HG03565 (cell line): ENCODE results near the gene MXD4.
A peak's percentile ranks its signal among the peaks of the same experiment; 100 is the strongest.

ENCODE experiments used
- ATAC-seq: cut with Tn5 transposase; IDR thresholded peaks from one replicate; pipeline ENCODE4 v1.9.1; 2021; ENCODE audit warnings: mild to moderate bottlenecking, moderate library complexity; ENCODE audit not compliant: unreplicated experiment

The MXD4 gene

DNA sequence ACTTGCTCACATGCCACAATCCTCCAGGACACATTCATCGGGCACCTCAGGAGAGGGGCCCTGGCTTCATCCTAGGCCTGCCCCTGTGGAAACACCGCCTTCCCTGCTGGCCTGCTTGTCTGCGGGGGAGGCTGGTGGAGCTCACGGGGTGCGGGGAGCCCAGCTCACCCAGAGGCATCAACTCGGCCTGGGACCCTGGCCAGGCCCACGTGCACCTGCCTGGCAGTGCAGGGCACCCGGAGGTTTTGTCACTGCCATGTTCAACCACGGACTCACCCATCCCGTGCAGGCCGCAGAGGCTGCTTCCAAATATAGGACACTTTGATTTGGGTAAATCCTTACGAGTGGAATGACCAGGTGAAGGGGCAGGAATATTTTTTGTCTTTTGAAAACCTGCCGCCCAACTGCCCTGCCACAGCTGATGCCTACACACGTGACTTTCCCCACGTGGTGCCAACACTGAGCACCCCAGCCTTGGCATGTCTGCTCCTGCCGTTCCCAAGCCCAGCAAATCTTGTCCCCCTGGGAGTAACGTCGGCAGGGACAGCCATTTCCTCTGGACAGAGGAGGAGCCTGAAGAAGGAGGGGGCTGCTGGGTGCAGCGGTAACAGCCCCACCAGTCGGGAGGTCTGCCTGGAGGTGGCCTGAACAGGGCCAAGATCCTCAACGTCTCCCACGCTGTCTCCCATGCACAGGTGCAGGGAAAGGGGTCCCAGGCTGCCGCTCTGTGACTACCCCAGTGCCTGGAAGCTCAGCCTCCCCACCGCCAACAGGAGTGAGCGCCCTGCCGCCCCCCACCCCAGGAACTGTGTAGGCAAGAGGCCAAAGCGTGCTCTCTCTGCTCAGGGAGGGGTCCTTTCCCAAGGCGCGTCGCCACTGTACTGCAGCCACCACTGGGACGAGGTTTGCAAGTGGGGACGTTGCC is 8.5 kb downstream of the MXD4 start:
- no peak for ATAC-seq

DNA sequence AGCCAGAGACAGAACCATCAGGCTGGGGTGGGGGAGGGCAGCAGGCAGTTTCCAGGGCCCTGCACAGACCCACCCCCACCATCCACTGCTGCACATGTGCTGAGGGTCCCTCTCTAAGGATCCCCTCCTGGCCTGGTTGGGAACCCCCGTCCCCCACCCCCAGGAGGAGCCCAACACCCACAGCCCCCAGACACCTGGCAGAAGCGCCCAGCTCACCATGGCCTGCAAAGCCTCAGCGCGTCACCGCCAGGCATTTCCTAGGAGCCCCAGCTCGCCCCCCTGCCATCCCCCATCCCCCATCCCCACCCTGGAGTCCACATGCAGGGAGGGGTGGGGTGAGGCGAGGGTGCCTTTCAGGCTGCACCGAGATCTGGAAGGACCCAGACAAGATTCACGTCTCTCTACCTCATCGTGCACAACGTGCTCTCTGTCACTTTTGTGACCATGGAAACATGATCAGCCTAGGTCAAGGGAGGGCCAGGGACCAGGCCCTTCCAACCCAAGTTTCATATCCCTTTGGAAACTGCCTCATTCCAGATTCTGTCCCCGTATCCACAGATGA is 9.3 kb downstream of the MXD4 start:
- no peak for ATAC-seq

DNA sequence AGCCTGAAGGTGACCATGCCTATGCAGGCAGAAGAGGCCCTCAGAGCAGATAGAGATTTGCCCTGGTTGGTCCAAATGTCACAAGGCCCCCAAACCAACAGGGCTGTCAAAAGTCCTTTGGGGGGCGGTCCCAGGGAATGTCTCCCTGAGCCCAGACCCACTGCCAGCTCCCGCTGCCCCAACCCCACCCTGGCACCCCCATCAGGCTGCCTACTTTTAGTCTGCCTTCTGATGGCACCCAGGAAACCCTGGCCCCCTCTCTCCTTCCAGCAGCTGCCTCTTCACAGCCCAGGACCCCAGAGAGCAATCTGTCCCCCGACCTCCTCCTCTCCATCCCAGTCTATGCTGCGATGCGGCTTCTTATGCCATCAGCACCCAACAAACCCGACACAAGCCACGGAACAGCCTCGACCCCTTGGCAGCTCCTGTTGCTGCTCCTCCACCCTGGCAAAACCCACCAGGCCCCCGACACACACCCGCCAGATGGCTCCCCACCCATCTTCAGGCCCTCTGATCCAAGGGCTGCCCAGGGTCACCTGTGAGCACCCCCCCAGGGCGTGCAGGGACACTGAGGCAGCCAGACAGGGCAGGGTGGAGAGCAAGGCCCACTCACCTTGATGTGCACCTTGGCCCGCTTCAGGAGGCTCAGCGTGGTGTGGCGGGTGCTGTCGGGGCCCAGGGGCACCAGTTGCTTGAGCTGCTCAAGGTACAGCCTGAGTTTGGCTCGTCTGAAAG is 9.9 kb downstream of the MXD4 start:
- no peak for ATAC-seq

DNA sequence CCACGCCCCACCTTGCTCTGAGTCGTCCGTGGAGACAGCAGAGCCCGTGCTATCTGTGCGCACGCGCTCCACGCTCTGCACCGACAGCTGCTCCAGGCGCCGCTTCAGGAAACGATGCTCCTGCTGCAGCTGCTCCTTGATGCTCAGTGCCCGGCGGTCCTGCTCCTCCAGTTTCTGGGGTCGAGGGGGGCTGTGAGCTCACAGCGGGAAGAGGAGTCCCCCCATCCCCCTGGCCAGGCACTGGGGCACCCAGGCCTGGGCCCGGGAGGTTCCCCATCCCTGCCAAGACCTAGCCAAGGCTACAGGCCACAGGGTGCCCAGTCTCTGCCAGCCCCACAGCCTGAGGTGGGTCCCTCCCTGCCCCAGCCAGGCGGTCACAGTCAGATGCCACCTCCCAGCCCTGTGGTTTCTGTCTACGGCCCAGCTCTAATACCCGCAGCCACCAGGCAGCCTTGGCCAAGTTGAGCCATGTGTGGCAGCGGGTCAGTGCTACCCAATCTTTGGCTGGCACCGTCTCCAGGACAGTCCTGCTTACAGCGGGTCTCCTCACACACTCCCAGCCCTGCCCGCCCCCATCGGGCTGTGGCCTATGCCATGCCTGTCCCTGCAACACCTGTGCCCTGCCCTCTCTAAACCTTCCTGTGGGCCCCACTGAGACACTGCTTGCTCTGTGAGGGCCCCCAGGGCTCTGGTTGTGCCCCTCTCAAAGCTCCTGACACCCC is 10.7 kb downstream of the MXD4 start:
- ATAC-seq, result no peak

DNA sequence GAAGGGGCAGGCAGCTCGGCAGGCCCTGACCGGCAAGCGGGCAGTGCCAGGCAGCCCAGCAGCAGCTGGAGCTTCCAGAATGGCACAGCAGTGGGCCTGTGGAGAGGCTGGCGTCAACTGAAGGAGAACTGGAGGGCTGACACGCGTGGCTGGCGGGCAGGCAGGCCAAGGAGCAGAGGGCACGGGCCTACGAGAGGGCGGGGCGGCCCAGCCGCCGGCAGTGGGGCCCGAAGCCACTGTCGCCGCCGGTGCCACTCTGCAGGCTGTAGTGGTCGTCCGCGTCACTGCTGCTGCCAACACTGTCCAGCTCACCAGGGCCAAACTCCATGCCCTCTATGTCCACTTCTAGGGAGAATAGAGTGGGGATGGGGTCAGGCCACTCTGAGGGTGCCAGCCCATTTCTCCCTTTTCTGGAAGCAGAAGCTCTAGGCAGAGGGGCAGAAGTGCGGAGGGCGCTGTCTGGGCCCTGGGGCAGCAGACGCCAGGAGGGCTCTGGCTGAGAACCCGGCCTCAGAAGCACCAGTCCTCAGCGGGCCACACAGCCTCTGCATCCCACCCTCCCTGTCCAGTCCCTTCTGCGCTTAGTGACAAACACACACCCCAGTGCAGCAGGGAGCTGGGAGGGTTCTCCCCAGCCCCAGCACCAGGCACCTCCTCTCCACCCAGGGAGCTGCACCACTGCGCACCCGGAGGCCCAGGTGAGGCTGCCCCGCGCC is 11.4 kb downstream of the MXD4 start:
- ATAC-seq, result no peak

DNA sequence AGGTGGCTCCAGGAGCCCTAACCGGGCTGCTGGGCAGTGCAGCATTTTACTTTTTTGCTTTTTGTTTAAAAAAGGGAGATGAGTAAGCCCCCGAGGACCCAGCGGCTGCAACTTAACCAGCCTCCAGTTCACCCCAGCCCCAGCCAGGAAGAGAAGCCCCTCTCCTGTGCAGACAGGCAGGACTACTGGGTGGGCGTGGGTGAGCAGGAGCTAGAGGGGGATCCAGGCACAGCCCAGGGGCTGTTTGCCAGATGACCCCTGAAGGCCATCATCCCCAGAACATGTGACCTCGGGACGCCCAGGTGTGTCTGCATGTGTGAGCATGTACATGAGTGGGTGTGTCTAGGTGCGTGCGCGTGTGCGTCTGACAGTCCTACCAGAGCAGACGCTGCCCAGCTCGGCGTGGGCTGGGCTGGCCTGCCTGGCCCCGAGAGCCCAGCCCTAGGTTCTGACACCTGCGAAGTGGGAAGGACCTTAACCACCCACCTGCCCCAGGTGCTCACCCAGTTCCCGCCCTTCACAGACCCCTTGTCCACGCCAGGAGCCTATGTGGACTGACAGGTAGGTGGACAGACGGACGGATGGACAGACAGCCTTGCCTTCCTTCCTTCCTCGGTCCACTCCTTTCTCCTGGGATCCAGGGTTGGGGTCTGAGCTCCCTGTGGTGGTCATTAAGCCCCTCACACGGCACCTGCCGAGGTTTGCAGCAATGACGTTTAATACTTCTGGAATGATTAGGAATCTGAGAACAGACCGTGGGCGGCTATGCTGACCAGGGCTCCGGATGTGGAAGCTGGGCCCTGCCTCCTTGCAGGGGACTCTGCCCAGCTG is 12.2 kb downstream of the MXD4 start:
- no peak for ATAC-seq

DNA sequence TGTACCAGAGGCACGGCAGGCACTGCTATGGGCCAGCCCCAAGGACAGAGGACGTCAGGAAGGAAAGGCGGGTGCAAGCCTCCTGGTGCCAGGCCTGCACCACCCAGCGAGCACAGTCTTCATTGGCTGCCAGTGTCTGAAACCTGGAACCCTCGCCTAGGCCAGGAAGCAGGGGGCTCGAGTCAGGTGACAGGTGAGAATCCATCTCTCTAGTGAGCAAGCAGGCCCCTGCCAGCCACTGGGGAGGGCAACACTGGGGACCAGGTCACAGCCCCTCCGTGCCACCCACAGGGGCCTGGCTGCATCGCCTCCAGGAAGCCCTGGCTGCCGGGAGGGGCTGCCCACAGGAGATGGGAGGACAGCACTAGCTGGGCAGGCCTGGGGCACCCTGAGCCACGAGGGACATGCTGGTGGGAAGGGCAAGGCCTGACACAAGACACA is 13.1 kb downstream of the MXD4 start:
- no peak for ATAC-seq

DNA sequence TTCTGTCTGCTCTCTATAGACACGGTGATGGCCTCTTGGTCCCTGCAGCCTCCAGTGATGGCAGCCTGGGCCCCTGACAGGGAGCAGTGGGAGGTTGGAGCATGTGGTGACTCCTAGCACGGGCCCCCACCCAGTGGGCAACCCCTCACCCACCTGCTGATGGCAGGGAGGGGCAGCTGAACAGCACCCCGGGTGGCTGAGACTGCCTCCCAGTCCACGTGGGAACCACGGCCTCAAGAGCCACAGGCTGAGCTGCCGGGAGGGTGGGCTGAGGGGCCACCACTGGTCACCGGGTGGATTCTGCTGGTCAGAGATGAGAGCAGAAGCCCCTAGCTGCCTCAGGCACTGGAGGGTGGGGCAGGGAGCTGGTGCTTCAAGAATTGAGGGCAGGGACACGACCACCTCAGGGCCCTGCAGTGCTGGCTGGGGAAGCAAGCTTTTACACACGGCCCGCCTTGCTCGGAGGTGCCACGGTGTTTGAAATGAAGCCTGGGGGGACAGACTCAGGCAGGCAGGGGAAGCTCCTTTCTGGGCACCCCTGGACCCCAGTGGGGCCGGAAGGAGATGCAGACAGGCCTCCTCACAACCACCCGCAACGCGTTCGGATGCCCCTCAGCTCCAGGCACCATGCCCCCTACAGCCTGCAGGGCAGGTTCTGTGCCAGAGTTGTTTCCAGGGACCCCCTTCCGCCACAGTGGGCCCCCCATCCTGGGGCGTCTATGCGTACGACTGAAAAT is 13.7 kb downstream of the MXD4 start:
- ATAC-seq, result no peak

DNA sequence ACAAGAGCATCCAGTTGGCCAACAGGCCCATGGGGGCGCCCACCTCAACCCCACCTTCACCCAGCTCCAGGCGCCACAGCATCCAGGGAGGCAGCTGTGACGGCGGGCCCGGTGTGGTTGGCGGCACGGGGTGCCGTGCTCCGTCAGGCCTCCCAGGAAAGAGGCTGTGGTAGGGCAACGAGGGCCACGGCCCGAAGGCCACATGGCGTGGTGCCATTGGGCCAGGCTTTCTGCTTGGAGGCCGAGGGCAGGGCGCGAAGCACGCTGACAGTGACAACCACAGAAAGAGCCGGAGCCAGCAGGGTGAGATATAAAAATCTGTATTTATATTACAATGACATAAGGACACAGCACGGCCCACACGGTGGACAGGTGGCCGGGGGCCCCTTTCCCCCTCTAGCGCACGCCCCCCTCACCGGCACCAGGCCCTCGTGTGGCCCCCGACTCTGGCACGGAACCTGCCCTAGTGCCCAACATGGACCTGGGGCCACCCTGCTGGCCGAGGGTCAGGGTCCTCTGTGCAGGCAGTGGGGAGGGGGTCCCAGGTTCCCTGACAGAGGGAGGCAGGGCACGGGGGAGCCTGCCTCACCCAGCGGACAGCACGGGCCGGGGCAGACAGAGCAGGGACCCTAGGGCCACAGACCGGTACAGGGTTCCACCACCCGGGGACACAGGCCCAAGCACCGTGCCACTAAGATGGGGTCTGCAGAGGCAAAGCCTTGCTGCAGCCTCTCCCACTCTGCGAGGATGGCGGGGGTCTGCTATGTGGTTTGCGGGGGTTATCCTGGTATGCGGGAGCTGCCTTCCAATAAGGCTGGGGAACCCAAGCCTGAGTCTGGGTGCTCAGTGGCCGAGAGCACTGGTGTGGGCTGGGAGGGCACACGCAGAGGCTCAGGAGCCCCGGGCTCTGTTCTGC is 14.5 kb downstream of the MXD4 start:
- no peak for ATAC-seq

DNA sequence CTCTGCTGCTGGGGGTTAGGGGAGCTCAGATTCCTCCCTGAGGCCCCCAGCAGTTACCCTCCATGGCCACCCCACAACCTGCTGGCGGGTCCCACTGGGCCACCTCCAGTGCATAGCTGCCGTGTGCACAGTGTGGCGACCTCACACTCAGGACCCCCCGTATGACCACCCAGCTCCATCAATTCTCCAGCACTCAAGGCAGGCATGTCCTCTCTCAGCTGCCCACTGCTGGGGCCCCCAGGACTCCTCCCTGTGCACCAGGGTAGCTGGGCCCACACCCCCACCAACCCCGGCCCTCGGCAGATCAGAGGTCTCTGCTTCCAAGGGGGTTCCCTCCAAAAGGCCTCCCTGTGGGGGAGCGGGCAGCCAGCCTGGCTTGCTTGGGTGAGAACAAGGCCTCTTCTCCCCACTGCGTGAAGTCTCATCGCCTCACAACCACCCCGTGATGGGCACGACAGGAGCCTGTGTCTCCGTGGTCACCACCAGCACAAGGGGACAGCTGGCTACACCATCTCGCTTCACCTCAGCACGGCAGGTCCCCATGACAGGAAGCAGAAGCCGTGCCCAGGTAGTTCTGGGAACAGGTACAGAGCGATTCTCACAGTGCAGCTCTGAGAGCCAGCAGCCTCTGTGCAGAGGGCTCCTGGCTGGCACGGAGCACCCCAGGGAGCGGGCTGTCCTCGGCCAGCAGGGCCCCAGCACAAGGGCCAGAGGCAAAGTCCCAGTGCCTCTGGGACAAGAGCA is 15.4 kb downstream of the MXD4 start:
- no peak for ATAC-seq

DNA sequence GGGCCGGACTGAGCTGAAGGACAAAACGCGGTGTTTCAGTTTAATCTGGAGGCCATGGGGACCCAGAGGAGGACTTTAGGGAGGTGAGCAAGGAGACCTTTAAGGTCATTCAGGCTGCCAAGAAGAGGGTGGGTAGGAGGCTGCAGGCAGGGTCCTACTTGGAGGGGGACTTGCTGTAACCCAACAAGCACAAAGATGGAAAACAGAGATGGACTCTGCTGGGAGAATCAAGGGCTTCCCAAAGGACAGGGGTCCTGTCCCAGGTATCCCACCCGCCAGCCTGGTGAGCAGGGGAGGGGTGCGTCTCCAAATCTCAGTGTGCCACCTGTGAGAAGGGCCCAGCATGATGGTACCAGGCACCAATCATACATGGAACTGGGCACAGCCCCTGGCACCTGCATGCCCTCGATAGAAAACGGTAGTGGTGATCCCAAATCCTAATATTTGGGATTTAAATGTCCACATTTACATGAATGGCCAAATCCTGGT is 16.1 kb downstream of the MXD4 start:
- ATAC-seq, result no peak

DNA sequence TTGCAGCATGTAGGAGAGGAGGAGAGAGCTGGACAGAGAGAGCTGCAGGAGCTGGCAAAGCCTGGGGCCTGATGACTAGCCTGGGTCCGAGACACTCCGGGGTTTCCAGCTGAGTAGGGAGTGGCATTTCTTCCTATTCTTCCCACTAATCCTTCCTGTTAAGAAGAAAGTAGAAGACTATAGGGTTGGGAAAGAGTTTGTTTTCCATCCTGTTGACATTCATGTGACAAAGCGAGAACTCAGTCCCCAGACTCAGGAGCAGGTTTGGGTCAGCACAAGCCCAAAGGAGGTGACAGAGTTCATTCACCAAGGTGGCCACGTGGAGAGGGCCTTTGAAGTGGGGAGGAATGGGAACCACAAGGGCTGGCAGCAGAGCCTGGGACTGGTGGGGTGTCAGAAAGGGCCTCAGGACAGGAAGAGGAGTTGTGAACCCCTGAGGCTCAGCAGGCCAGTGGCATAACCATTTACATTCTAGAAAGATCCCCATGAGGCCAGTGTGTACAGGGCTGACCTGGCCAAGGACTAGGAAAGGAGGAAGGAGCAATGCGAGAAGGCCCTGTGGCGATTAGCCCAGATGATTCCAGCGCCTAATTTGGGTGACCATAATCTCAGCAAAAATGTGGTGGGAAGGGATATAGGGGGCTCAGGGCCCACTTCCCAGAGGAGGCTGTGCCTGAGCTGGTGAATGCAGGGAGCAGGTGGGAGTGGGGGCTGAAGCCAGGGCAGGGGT is 16.7 kb downstream of the MXD4 start:
- ATAC-seq, result no peak

DNA sequence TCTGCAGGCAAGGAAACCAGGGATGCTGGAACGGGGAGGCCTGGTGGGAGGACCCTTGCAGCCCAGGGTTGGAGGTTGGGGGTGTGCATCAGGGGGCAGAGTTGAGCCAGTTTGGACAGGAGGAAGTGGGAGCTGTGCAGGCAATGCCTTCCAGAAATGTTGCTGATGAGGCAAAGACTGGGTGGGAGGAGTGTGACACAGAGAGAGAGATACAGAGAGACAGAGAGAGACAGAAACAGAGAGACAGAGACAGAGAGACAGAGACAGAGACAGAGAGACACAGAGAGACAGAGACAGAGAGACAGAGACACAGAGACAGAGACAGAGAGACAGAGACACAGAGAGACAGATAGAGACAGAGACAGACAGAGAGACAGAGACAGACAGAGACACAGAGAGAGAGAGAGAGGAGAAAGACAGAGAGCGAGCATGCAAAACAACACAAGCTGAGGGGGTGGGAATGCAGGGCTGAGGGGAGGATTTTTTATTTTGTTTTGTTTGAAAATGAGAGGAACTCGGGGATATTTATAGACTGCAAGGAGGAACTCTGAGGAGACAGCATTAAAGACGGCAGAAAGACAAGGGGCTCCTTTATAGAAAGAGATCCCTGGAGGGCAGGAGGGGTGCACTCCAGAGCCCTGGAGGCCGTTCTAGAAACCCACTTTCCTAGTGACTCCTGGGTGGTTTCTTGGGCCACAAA is 18.1 kb downstream of the MXD4 start:
- no peak for ATAC-seq

DNA sequence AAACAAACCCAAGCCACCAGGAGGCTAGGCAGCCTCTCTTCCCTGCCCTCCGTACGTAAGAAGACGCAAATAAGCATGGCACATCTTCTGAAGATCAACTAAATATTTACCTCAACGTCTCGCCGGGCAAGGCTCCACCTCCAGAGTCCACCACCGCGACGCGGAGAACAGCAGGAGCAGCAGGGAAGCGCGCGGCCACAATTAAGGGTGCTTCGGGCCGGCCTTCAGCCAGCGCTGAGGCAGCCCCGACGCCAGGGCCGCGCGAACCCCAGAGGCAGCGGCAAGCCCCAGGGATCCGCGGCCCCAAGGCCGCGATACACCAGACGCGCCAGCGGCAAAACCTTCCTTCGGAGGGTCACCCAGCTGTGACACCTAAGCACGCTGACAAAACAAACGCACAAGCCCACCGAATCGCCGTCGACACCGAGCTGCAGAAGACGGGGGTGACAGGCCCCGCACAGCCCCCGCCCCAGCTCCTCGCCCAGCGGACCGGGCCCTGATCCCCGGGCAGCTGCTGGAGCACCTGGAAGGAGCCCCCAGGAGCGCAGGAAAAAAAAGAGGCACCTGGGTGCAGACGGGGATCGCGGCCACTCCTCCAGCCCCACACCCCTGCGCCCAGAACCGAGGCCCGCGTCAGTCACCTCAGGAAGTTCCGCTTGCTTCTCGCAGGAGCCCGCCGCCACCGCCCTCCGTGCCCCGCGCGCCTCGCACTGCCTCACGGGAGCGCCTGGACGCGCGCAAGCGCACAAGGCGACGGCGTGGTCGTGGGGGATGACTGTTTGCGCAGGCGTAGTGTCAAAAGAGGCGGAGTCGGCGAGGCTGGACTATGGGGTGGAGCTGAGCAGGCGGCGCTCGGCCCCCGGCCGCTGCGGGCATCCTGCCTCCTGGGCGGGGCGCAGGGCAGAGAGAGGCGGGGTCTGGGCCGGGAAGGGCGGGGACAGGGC is 20.2 kb downstream of the MXD4 start, which contains the start of the genes HAUS3 and POLN:
TSS of gene HAUS3 (minus strand) at position 712 of the 944 bp plus-strand sequence. CDS start 1,175 bp downstream, outside the sequence.
TSS of gene POLN (minus strand) at position 712 of the 944 bp plus-strand sequence. CDS start 12,890 bp downstream, outside the sequence.
- ATAC-seq, result peak; percentile 84
